Measurements from ENCODE around the gene LLPH.

Gene LLPH

GRCh38 chr12:66072135-66072534 lies 58.4 kb downstream of the LLPH start:
- H3K4me3 ChIP-seq (replicated peaks; ENCODE audit: low read depth, low read length): no peak overlapping the region
- TF ChIP-seq CTCF (IDR thresholded peaks at IDR 0.05; ENCODE audit: low read depth, low read length, missing control alignments): no peak
- DNase-seq (ENCODE audit: extremely low read depth, low read depth): no peak

GRCh38 chr12:66071549-66071948 lies 59.0 kb downstream of the LLPH start:
- no peak for TF ChIP-seq CTCF (IDR thresholded peaks at IDR 0.05; ENCODE audit: low read depth, low read length, missing control alignments)
- H3K4me3 ChIP-seq (replicated peaks; ENCODE audit: low read depth, low read length): no peak overlapping the region
- DNase-seq (ENCODE audit: extremely low read depth, low read depth): no peak

GRCh38 chr12:66070378-66071120 lies 60.0 kb downstream of the LLPH start:
- no peak for TF ChIP-seq CTCF (IDR thresholded peaks at IDR 0.05; ENCODE audit: low read depth, low read length, missing control alignments)
- no peak overlapping the region for H3K4me3 ChIP-seq (replicated peaks; ENCODE audit: low read depth, low read length)
- DNase-seq (ENCODE audit: extremely low read depth, low read depth): no peak

- no peak for TF ChIP-seq CTCF (IDR thresholded peaks at IDR 0.05; ENCODE audit: low read depth, low read length, missing control alignments)
- no peak for DNase-seq (ENCODE audit: extremely low read depth, low read depth)
- H3K4me3 ChIP-seq (replicated peaks; ENCODE audit: low read depth, low read length): no peak overlapping the region
These were observed 63.5 kb downstream of the LLPH start for GRCh38 chr12:66066929-66067523.

Measured in HFF-Myc (cell line).